ENCODE results near the gene PTPN21.

Gene PTPN21

DNA sequence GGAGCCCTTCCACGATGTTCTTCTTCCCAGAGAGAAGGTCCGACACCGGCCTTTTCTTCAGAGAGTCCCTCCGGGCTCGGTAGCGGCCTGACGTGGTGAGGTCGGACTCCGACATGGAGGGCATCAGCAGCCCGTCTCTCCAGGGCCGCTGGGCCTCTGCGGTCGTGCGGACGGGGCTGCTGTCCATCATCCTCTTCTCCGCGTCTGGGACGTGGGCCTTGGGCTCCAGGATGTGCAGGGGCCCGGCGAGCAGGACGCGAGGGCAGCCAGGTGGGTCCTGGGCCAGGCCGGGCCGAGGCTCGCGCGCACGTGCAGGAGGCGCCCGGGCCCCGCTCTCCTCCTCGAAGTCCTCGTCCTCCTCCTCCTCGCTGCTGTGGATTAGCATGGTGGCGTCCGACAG, 75.9 kb downstream of the PTPN21 start:
- Histone ChIP-seq H3K27ac (ENCODE audit: extremely low read depth, low read depth, low read length) (no peak overlapping the region), H3K4me3 (ENCODE audit: low read depth, low read length) (no peak overlapping the region), H3K36me3 (ENCODE audit: control insufficient read depth in 2 of 2, insufficient read depth in 1 of 2, low read length in 2 of 2) (peaks cover 0 to 20% of the 10 kb centered on the region in 2 experiments; a peak in 2 of 3 replicates), H3K9me3 (ENCODE audit: control insufficient read depth, insufficient read depth, low read depth, low read length) (no peaks in the 10 kb centered on the region), H3K4me1 (ENCODE audit: control insufficient read depth, insufficient read depth, low read length) (no peaks in the 10 kb centered on the region)
- ChIA-PET POLR2A (no interaction called here), CTCF (no interaction called here)
- TF ChIP-seq WT1 (tag by site-specific recombination; IDR thresholded peaks at IDR 0.05) (no peak), KLF8 (tag by site-specific recombination; IDR thresholded peaks at IDR 0.05) (no peak), HOXA7 (CRISPR knock-in tag; IDR thresholded peaks at IDR 0.05; ENCODE audit: borderline replicate concordance) (no peak), PRDM1 (tag by site-specific recombination; IDR thresholded peaks at IDR 0.05) (no peak), ZNF621 (tag by site-specific recombination; IDR thresholded peaks at IDR 0.05) (no peak), ZNF324 (tag by site-specific recombination; IDR thresholded peaks at IDR 0.05) (no peak)
- TF ChIP-seq, protein P1, sequence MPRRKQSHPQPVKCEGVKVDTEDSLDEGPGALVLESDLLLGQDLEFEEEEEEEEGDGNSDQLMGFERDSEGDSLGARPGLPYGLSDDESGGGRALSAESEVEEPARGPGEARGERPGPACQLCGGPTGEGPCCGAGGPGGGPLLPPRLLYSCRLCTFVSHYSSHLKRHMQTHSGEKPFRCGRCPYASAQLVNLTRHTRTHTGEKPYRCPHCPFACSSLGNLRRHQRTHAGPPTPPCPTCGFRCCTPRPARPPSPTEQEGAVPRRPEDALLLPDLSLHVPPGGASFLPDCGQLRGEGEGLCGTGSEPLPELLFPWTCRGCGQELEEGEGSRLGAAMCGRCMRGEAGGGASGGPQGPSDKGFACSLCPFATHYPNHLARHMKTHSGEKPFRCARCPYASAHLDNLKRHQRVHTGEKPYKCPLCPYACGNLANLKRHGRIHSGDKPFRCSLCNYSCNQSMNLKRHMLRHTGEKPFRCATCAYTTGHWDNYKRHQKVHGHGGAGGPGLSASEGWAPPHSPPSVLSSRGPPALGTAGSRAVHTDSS (tag by site-specific recombination; IDR thresholded peaks at IDR 0.05), result no peak
- TF ChIP-seq, protein P2, sequence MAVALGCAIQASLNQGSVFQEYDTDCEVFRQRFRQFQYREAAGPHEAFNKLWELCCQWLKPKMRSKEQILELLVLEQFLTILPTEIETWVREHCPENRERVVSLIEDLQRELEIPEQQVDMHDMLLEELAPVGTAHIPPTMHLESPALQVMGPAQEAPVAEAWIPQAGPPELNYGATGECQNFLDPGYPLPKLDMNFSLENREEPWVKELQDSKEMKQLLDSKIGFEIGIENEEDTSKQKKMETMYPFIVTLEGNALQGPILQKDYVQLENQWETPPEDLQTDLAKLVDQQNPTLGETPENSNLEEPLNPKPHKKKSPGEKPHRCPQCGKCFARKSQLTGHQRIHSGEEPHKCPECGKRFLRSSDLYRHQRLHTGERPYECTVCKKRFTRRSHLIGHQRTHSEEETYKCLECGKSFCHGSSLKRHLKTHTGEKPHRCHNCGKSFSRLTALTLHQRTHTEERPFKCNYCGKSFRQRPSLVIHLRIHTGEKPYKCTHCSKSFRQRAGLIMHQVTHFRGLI (tag by site-specific recombination; IDR thresholded peaks at IDR 0.05), result no peak
- TF ChIP-seq, protein P3, sequence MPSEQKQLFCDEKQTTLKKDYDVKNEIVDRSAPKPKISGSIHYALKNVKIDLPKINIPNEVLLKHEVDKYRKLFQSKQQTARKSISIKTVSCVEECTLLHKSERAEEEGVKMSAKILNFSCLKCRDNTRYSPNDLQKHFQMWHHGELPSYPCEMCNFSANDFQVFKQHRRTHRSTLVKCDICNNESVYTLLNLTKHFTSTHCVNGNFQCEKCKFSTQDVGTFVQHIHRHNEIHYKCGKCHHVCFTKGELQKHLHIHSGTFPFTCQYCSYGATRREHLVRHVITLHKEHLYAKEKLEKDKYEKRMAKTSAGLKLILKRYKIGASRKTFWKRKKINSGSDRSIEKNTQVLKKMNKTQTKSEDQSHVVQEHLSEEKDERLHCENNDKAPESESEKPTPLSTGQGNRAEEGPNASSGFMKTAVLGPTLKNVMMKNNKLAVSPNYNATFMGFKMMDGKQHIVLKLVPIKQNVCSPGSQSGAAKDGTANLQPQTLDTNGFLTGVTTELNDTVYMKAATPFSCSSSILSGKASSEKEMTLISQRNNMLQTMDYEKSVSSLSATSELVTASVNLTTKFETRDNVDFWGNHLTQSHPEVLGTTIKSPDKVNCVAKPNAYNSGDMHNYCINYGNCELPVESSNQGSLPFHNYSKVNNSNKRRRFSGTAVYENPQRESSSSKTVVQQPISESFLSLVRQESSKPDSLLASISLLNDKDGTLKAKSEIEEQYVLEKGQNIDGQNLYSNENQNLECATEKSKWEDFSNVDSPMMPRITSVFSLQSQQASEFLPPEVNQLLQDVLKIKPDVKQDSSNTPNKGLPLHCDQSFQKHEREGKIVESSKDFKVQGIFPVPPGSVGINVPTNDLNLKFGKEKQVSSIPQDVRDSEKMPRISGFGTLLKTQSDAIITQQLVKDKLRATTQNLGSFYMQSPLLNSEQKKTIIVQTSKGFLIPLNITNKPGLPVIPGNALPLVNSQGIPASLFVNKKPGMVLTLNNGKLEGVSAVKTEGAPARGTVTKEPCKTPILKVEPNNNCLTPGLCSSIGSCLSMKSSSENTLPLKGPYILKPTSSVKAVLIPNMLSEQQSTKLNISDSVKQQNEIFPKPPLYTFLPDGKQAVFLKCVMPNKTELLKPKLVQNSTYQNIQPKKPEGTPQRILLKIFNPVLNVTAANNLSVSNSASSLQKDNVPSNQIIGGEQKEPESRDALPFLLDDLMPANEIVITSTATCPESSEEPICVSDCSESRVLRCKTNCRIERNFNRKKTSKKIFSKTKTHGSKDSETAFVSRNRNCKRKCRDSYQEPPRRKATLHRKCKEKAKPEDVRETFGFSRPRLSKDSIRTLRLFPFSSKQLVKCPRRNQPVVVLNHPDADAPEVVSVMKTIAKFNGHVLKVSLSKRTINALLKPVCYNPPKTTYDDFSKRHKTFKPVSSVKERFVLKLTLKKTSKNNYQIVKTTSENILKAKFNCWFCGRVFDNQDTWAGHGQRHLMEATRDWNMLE (tag by site-specific recombination; conservative IDR thresholded peaks at IDR 0.05; ENCODE audit: low read depth), result no peak

DNA sequence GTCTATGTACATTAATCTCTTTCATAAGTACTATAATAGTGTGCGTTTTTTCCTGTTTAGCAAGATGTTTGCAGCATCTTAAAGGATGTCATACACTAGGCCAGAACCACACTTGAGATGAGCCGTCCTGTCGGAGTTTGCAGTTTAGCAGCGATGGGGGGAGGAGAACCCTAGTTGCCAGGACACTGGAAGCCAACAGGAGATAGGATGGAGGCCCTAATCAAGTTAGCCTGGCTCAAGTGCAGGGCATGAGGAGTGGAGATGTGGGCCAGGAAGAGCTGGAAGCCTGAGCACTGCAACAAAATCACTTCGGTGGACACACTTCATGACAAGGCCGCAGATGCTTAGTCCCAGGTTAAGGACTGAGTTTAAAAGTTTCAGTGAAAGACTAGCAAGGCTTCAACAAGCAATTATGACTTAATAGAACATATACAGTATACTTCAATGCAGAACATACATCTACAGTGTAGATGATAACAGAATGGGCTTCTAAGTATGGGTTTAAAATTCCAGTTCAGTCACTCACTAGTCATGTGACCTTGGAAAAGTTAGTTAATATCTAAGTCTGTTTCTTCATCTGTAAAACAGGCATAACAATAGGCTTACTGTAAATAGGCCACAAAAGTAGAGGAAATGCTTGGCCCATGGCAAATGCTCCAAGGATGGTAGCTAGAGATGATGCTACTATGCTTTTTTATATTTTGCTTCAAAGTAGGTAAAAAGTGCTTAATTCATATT, 77.1 kb downstream of the PTPN21 start:
- ChIA-PET CTCF (no interaction called here), POLR2A (no interaction called here)
- TF ChIP-seq ZNF600 (tag by site-specific recombination; IDR thresholded peaks at IDR 0.05), result no peak
- no peak for TF ChIP-seq ZNF354C (tag by site-specific recombination; IDR thresholded peaks at IDR 0.05; ENCODE audit: borderline replicate concordance, low read depth)
- no peak for TF ChIP-seq KLF7 (tag by site-specific recombination; IDR thresholded peaks at IDR 0.05; ENCODE audit: borderline replicate concordance)
- no peak for TF ChIP-seq ZNF391 (tag by site-specific recombination; IDR thresholded peaks at IDR 0.05; ENCODE audit: borderline replicate concordance, low read depth)
- no peak for TF ChIP-seq ZNF2 (tag by site-specific recombination; IDR thresholded peaks at IDR 0.05)
- no peak for TF ChIP-seq ZNF10 (tag by site-specific recombination; IDR thresholded peaks at IDR 0.05)
- TF ChIP-seq SALL2 (tag by site-specific recombination; IDR thresholded peaks at IDR 0.05; ENCODE audit: borderline replicate concordance), result no peak
- TF ChIP-seq, protein P1 (tag by site-specific recombination; IDR thresholded peaks at IDR 0.05), result no peak
- no peak for TF ChIP-seq ZNF184 (tag by site-specific recombination; IDR thresholded peaks at IDR 0.05)
- no peak for TF ChIP-seq ZNF433 (tag by site-specific recombination; IDR thresholded peaks at IDR 0.05; ENCODE audit: low read depth)
- TF ChIP-seq, protein P4, sequence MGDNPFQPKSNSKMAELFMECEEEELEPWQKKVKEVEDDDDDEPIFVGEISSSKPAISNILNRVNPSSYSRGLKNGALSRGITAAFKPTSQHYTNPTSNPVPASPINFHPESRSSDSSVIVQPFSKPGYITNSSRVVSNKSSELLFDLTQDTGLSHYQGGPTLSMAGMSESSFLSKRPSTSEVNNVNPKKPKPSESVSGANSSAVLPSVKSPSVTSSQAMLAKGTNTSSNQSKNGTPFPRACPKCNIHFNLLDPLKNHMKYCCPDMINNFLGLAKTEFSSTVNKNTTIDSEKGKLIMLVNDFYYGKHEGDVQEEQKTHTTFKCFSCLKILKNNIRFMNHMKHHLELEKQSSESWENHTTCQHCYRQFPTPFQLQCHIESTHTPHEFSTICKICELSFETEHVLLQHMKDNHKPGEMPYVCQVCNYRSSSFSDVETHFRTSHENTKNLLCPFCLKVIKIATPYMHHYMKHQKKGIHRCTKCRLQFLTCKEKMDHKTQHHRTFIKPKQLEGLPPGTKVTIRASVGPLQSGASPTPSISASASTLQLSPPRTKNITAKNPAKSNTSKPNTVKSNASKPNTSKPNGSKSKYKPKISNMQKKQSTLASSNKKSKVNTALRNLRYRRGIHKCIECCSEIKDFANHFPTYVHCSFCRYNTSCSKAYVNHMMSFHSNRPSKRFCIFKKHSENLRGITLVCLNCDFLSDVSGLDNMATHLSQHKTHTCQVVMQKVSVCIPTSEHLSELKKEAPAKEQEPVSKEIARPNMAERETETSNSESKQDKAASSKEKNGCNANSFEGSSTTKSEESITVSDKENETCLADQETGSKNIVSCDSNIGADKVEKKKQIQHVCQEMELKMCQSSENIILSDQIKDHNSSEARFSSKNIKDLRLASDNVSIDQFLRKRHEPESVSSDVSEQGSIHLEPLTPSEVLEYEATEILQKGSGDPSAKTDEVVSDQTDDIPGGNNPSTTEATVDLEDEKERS (tag by site-specific recombination; IDR thresholded peaks at IDR 0.05), result no peak

More for the DNA sequence above, 77.1 kb downstream of the PTPN21 start:
- no peaks in the 10 kb centered on the region for H3K9me3 ChIP-seq (ENCODE audit: control insufficient read depth, insufficient read depth, low read depth, low read length)
- H3K4me1 ChIP-seq (ENCODE audit: control insufficient read depth, insufficient read depth, low read length), result no peaks in the 10 kb centered on the region
- H3K36me3 ChIP-seq (ENCODE audit: control insufficient read depth in 2 of 2, insufficient read depth in 1 of 2, low read length in 2 of 2), result peaks cover 2 to 20% of the 10 kb centered on the region in 2 experiments; a peak in 2 of 3 replicates
- no peak overlapping the region for H3K4me3 ChIP-seq (ENCODE audit: low read depth, low read length)
- H3K27ac ChIP-seq (ENCODE audit: extremely low read depth, low read depth, low read length), result no peak overlapping the region
